ENCODE measurements around the gene FGF16.
"Not testable (repeated sequence)": the region's sequence is repeated elsewhere in the genome, so short reads cannot be mapped to it uniquely, and the experiment has no call there.

Gene FGF16

DNA sequence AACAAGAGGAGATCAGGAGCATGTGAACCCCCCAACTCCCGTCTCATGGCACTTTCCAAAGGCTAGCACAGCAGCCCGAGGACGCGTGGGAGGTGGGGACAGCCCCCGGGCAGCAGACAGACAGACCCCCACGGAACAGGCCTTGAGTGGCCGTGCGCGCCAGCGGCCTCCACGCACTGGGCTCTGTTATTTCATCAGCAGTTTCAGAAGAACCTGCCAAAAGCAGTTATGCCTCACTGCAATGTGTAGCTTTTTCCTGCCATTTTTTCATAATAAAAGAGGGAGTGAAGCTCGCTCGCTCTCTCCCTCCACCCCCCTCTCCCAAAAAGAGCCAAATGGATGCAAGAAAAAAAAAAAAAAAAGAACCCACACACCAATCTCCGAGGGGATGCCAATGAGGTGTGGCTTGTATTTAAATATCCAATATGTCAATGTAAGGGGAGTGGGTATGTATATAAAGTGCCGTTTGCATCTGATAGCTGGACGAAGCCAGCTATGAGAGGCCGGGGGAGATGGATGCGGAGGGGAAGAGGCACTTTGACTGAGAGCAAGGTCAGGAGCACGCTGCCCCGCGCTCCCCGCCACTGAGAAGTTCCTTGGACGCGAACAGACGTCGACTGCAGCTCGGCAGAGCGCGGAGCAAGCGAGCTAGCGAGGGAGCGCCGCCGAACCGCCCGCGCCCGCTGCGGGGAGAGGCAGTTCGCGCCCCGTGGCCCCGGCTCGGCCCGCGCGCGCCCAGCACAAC, at the start of gene FGF16:
FGF16 (plus strand) TSS at position 482 of the 745 bp plus-strand sequence. CDS start 286 bp downstream, outside the sequence.
- DNase-seq (ENCODE audit: low read depth in 2 of 2): no peak

DNA sequence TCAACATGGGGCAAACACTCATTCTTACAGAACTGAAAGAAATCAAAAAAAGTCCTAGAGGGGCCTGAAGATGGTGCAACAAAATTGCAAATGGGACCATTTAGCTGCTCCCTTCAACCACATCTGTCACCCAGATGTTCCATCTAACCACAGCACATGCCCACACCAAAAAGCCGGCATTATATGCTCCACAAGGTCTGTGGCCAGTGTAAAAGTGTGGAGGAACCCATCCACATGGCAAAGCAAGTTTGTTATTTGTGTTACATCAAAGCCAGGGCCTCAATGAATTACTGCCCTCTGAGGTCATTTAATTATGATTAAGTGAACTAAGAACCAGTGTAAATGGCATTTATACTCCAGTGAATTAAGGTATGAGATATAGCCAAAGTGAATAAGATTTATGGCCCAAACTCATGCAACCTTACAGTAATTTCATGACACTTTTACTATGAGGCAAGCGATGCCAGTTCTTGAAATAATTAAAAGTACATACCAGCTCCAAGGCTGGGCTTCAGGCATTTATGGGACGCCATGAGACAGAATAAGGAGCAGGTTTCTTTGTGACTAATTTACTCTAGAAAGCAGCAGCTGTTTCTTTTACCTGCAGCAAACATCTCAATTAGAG, 48.7 kb upstream of the FGF16 start:
- DNase-seq (ENCODE audit: low read depth in 2 of 2): no peak

- no peak for DNase-seq (ENCODE audit: low read depth in 2 of 2)
These were observed 42.8 kb upstream of the FGF16 start for GRCh38 chrX:77404419-77404818.

DNA sequence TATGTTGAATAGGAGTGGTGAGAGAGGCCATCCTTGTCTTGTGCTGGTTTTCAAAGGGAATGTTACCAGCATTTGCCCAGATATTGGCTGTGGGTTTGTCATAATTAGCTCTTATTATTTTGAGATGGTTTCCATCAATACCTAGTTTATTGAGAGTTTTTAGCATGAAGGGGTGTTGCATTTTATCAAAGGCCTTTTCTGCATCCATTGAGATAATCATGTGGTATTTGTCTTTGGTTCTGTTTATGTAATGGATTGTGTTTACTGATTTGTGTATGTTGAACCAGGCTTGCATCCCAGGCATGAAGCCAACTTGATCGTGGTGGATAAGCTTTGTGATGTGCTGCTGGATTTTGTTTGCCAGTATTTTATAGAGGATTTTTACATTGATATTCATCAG, 39.4 kb upstream of the FGF16 start:
- DNase-seq (ENCODE audit: low read depth in 2 of 2): not testable (repeated sequence)

DNA sequence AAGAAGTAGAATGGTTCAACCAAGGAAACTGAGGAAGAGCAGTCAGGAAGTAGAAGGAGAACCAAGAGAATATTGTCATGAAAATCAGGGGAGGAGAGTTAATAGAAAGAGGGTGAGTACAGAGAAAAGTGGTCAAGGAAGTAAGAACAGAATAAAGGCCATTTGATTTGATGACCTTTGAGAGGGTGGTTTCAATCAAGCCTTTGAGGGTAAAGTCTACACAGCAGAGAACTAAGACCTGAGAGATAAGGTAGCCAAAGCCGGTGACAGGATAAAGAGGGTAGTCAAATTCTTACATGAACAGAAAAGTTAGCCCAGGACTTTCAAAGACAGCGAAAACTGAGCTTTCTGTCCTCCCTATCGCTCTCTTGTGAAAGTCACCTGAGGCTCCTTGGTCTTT, 34.6 kb upstream of the FGF16 start:
- DNase-seq (ENCODE audit: low read depth in 2 of 2): no peak

- DNase-seq (ENCODE audit: low read depth in 2 of 2): no peak
These were observed 32.0 kb upstream of the FGF16 start for GRCh38 chrX:77415161-77415560.

GRCh38 chrX:77415882-77416281, 31.3 kb upstream of the FGF16 start:
- DNase-seq (ENCODE audit: low read depth in 2 of 2): no peak

GRCh38 chrX:77422891-77423648, 24.1 kb upstream of the FGF16 start:
- DNase-seq (ENCODE audit: low read depth in 2 of 2): no peak

- no peak for DNase-seq (ENCODE audit: low read depth in 2 of 2)
These were observed 20.4 kb upstream of the FGF16 start for GRCh38 chrX:77426811-77427210.

GRCh38 chrX:77427611-77428010, 19.6 kb upstream of the FGF16 start:
- DNase-seq (ENCODE audit: low read depth in 2 of 2): no peak

GRCh38 chrX:77428551-77428950, 18.6 kb upstream of the FGF16 start:
- no peak for DNase-seq (ENCODE audit: low read depth in 2 of 2)

- no peak for DNase-seq (ENCODE audit: low read depth in 2 of 2)
These were observed 16.0 kb upstream of the FGF16 start for GRCh38 chrX:77431227-77431626.

DNA sequence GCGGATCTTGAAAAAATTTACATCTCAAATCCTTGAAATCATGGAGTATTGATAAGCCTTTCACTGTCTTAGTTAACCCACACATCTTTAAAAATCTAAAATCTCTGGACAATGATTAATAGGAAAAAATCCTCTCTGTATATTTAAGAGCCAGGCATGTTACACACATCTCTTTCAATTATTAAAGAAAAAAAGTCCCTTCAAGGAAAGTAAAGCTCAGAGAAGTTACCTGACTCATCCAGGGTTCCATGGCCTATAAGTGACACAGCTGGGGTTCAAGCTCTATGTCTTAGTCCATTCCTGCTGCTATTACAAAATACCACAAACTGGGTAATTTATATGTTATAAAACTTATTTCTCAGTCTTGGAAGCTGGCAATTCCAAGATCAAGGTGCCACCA, 14.2 kb upstream of the FGF16 start:
- DNase-seq (ENCODE audit: low read depth in 2 of 2): no peak

GRCh38 chrX:77434962-77435361, 12.2 kb upstream of the FGF16 start:
- no peak for DNase-seq (ENCODE audit: low read depth in 2 of 2)

- DNase-seq (ENCODE audit: low read depth in 2 of 2): no peak
These were observed 10.9 kb upstream of the FGF16 start for GRCh38 chrX:77436271-77436670.

- DNase-seq (ENCODE audit: low read depth in 2 of 2): no peak
These were observed 10.5 kb upstream of the FGF16 start for GRCh38 chrX:77436682-77437081.

DNA sequence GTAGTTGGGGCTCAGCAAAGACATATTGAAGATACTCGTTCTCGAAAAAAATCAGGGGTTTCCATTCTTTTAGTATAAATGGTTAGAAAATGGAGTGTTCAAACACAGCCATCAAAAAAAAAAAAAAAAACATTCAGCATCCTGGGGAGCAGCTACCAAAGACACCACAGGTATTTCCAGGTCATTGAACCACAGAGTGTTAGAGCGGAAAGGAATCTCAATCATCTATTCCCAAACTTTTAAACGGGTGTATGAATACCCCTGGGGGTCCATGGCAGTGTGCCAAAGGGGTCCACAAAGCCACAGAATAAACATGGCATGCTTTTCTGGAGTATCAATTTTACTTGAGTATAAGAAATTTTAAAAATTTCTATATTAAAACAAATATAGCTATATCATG, 6.9 kb upstream of the FGF16 start:
- no peak for DNase-seq (ENCODE audit: low read depth in 2 of 2)

DNA sequence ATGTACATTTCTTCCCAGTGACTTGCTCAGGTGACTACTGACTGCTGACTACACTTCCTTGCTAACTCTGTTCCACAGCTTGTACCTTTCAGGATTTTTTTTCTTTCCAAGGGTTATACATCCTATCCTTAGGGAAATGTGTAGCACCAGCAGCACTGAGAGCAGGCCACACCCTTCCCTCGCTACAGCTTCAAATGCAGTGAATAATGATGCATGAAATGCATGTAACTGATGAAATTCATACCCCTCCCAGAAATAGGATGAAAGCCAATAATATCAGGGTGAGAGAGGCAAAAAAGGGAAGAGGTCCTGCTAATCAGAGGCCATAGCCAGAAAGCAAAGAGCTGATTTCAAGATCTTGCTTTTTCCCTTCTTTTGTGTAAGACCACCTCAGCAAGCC, 6.2 kb upstream of the FGF16 start:
- no peak for DNase-seq (ENCODE audit: low read depth in 2 of 2)

DNA sequence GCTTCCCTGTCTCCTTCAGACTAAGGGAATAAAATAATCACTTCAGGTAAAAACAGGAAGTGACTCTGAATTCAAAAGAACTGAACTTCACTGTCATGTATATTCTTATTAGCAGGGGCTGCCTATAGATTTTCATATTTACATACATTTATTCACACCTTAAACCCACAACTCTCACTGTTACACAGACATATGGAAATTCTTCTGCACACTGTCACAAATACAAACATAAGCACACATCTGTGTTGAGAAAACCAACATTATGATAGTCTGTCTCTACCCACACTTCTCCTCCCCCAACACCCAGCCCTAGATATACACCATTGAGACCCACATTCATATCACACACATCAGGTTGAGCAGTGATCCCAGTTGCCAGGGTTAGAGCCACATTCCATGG, 5.7 kb upstream of the FGF16 start:
- DNase-seq (ENCODE audit: low read depth in 2 of 2): no peak

- DNase-seq (ENCODE audit: low read depth in 2 of 2): no peak
These were observed 4.5 kb upstream of the FGF16 start for GRCh38 chrX:77442728-77443127.

- DNase-seq (ENCODE audit: low read depth in 2 of 2): no peak
These were observed 3.1 kb upstream of the FGF16 start for GRCh38 chrX:77444075-77444474.

DNA sequence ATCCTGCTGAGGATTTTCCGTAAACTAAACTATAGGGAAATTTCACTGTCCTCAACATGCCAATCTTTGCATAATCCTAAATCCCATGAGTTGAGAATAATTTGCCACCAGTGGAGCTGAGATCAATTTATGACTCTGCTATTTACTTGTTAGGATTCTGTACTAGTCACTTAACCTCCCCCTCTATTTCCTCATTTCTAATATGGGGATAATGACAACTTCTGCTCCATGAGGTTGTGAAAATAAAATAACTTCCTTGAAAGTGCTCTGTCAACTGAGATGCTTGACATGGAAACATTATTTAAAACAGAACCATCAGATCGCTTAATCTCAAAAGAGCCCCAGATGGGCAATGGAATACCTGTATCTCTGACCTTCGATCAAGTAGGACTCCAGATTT, 2.6 kb upstream of the FGF16 start:
- DNase-seq (ENCODE audit: low read depth in 2 of 2): no peak

DNA sequence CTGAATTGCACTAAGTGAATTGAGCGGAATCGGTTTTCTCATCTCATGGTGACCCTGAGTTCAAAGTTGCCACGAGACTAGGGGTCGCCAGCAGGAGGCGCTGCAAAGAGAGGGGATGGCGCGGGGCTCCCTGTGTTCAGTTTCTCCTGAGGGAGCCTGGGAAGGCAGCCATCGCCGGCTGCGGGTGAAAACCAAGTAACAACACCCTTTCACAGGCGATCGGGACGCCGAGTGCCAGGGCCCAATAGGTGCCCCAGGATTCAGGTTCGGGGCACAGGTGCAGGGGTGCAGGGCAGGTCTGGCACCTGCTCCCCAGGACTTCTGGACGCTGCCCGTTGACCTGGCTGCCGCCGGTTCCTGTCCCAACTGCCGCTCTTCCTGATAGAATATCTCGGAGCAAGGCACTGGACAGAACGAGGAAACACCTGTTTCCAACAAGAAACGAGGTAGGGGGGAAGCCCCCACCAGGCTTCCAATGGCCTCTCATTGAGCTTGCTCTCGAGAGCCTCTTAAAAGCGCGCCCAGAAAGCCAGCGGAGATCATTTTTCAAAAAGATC, 1.1 kb upstream of the FGF16 start:
- no peak for DNase-seq (ENCODE audit: low read depth in 2 of 2)

Measured in stimulated activated CD8-positive, alpha-beta memory T cell treated with anti-CD3 and anti-CD28 coated beads, Interleukin-7, amount 100 ng/mL, for 1 hour (primary cell).